SK-N-SH (cell line): ENCODE measurements around the gene NR2C2.

ENCODE experiments used
- CTCF ChIP-seq: fragments of 200-600 bp; sonication (generic); IDR thresholded peaks from 2 replicates; pipeline ENCODE4 v1.6.1; 2017; ENCODE audit warnings: antibody characterized with exemption, mild to moderate bottlenecking, moderate library complexity
- EP300 ChIP-seq, 2 experiments: IDR thresholded peaks; 2 replicates each; pipeline versions ENCODE4 v1.4.0 to v1.6.1; 2012; ENCODE audit warnings: borderline replicate concordance in 1 of 2, low read depth in 1 of 2, low read length in 1 of 2
- FOXM1 ChIP-seq: IDR thresholded peaks from 2 replicates; pipeline ENCODE4 v1.4.0; 2012; ENCODE audit warnings: low read depth, mild to moderate bottlenecking
- GABPA ChIP-seq: IDR thresholded peaks from 2 replicates; pipeline ENCODE4 v1.4.0; 2012; ENCODE audit warnings: low read depth, mild to moderate bottlenecking
- NFIC ChIP-seq: IDR thresholded peaks from 2 replicates; pipeline ENCODE4 v1.4.0; 2012; ENCODE audit warnings: borderline replicate concordance
- POLR2AphosphoS5 ChIP-seq: IDR thresholded peaks from 2 replicates; pipeline ENCODE4 v1.6.1; 2012; ENCODE audit warnings: low read depth, low read length
- RAD21 ChIP-seq: IDR thresholded peaks from 2 replicates; pipeline ENCODE4 v1.6.1; 2012; ENCODE audit warnings: mild to moderate bottlenecking, low read length
- RCOR1 ChIP-seq: fragments of 150-350 bp; IDR thresholded peaks from 2 replicates; pipeline ENCODE4 v1.6.1; 2017; ENCODE audit warnings: antibody characterized with exemption, low read length
- REST ChIP-seq: IDR thresholded peaks from 2 replicates; pipeline ENCODE4 v1.6.1; 2012; ENCODE audit warnings: mild to moderate bottlenecking, low read depth, low read length, moderate library complexity
- TAF1 ChIP-seq: IDR thresholded peaks from 2 replicates; pipeline ENCODE4 v1.6.1; 2012; ENCODE audit warnings: low read depth, mild to moderate bottlenecking, low read length, moderate library complexity, borderline replicate concordance
- ZBTB33 ChIP-seq: IDR thresholded peaks from 2 replicates; pipeline ENCODE4 v1.4.0; 2012; ENCODE audit warnings: low read depth, borderline replicate concordance

GRCh38 chr3:14957925-14958324, 10.5 kb downstream of the NR2C2 start:
- no peak for TF ChIP-seq CTCF
- no peak for TF ChIP-seq TAF1
- TF ChIP-seq POLR2AphosphoS5, result no peak
- TF ChIP-seq RCOR1, result no peak
- no peak for TF ChIP-seq ZBTB33
- no peak for TF ChIP-seq REST
- TF ChIP-seq NFIC, result no peak
- TF ChIP-seq RAD21, result no peak
- no peak for TF ChIP-seq EP300 (IDR thresholded peaks at IDR 0.05; ENCODE audit: borderline replicate concordance in 1 of 2, low read depth in 1 of 2, low read length in 1 of 2)
- TF ChIP-seq FOXM1, result no peak
- TF ChIP-seq GABPA, result no peak
